GM21515 (cell line): Measurements from ENCODE around the gene KIR2DL3.
"Not testable (repeated sequence)": the region's sequence is repeated elsewhere in the genome, so short reads cannot be mapped to it uniquely, and the experiment has no call there.

Source experiments
- ATAC-seq: cut with Tn5 transposase; IDR thresholded peaks from one replicate; pipeline ENCODE4 v1.9.1; 2021; ENCODE audit not compliant: unreplicated experiment

KIR2DL3 gene

GRCh38 chr19:54741950-54742349, 3.6 kb downstream of the KIR2DL3 start:
- ATAC-seq: not testable (repeated sequence)

DNA sequence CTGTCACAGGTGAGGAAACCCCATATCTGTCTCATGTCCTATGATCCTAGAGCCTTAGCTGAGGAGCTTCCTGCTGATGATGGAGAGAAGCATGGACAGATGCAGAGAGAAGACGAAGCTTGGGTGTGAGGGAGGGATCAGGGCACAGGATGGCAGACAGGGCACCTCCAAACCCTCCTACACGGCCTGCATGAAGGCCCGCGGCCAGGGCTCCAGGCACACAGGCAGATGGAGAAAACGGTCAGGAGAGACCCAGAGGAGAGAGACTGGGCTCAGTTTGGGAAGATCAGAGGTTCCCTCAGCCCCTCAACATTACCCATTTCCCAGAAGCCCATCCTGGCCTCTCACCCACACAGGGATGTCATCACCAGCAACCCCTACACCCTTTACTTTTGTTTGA, 5.8 kb downstream of the KIR2DL3 start:
- ATAC-seq: not testable (repeated sequence)

- ATAC-seq: not testable (repeated sequence)
Measured at GRCh38 chr19:54747614-54748322, 9.5 kb downstream of the KIR2DL3 start.

GRCh38 chr19:54750276-54750675, 12.0 kb downstream of the KIR2DL3 start:
- not testable (repeated sequence) for ATAC-seq

DNA sequence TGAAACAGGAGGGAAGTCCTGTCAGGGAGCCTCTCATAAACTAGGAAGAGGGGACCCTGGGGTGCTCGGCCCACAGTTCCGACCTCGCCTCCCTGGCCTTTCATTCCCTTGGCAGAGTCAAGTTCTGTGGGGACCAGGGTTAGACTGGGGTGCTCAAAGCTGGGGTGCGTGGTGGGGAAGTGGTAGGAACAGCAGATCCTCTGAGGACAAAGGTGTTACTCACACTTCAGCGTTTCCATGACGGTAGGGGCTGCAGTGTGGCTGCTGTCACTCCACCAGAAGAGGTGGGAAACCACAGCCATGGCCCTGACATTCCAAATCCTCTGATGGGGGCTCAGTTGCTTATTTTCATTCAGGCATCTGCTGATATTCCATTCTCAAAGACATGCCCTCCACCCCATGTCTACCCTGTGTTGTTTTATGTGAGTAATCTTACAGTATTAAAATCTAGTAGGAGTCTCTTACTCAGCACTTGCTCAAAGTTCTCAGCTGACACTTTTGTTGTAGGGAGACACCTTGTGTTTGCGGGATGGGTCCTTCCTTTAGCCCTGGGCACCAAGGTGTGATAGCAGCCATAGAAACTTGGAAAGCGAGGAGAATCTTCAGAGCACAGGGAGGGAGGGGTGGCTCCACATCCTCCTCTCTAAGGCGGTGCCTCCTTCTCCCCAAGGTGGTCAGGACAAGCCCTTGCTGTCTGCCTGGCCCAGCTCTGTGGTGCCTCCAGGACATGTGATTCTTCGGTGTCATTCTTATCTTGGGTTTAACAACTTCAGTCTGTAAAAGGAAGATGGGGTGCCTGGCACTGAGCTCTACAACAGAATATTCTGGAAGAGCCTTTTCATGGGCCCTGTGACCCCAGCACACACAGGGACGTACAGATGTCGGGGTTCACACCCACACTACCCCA, 18.1 kb downstream of the KIR2DL3 start:
- ATAC-seq: not testable (repeated sequence)

DNA sequence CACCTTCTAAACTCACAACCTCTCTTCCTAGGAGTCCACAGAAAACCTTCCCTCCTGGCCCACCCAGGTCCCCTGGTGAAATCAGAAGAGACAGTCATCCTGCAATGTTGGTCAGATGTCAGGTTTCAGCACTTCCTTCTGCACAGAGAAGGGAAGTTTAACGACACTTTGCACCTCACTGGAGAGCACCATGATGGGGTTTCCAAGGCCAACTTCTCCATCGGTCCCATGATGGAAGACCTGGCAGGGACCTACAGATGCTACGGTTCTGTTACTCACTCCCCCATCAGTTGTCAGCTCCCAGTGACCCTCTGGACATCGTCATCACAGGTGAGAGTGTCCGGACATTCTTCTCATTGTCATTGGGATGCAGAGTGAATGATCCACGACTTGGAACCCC, 20.3 kb downstream of the KIR2DL3 start:
- ATAC-seq: not testable (repeated sequence)

GRCh38 chr19:54764219-54764618, 25.9 kb downstream of the KIR2DL3 start:
- not testable (repeated sequence) for ATAC-seq

DNA sequence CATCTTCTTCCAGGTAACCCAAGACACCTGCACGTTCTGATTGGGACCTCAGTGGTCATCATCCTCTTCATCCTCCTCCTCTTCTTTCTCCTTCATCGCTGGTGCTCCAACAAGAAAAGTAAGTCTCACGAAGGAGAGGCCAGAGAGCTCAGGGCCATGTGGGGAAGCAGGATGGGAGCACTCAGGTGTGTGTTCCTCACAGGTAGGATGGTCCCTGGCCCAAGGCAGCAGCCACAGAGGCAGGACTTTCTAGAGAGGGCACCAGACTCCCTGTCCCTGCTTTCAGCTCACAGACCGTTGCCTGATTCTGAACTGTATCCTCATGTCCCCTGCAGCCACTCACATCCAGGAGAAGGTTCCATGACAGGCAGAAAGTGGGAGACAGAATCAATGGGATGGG, 28.2 kb downstream of the KIR2DL3 start:
- ATAC-seq: not testable (repeated sequence)

GRCh38 chr19:54769646-54770045, 31.3 kb downstream of the KIR2DL3 start, which contains the start of gene KIR2DL1:
TSS of gene KIR2DL1 (plus strand) at chr19:54769793. CDS start at chr19:54769851, 58 bp downstream.
- ATAC-seq: not testable (repeated sequence)

- ATAC-seq: not testable (repeated sequence)
Measured at GRCh38 chr19:54770511-54770910, 32.2 kb downstream of the KIR2DL3 start.

- ATAC-seq: not testable (repeated sequence)
Measured at GRCh38 chr19:54771018-54771960, 33.0 kb downstream of the KIR2DL3 start.

DNA sequence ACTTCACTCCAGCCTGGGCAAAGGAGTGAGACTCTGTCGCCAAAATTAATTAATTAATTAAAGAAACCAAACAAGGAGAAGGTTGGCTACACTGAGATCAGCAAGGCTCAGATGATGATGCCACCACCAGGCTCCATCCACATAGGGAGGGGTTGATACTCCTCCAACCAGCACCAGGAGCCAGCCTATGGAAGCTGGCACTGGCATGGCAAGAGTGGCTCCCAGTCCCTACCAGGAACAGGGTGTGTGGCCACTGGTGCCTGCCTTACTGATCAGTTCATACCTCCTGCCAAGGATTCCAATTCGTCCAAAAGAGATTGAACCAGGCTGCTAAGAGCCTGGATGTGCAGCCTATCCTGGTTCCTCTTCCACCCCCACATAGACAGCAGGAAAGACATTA, 34.4 kb downstream of the KIR2DL3 start:
- ATAC-seq: not testable (repeated sequence)

- ATAC-seq: not testable (repeated sequence)
Measured at GRCh38 chr19:54775095-54775815, 36.9 kb downstream of the KIR2DL3 start.

GRCh38 chr19:54775830-54776229, 37.5 kb downstream of the KIR2DL3 start:
- ATAC-seq: not testable (repeated sequence)

DNA sequence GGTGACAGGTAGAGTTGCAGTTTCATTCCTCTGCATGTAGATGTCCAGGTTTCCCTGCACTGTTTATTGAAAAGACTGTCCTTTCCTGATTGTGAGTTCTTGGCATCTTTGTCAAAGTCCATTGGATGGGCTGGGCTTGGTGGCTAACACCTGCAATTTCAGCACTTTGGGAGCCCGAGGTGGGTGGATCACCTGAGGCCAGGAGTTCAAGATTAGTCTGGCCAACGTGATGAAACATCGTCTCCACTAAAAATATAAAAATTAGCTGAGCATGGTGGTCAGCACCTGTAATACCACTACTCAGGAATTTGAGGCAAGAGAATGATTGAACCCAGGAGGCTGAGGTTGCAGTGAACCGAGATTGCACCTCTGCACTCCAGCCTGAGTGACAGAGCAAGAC, 39.5 kb downstream of the KIR2DL3 start:
- ATAC-seq: not testable (repeated sequence)

DNA sequence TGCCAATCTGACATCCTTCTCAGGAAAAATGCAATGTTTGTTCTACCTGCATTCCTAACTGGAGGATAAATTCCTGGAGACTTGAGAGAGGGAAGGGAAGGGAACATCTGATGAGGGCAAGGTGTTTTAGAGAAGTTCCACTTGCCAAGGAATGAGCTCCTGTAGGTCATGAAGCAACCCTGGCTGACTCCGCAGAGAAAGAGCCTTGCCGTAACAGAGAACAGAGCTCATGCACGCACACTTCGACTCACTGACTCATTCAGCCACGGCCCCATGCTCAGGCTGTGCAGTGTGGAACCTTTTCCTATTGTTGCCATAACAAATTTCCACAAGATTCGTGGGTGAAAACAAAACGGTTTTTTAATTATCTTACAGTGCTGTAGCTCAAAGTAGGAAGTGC, 40.6 kb downstream of the KIR2DL3 start:
- ATAC-seq: not testable (repeated sequence)

DNA sequence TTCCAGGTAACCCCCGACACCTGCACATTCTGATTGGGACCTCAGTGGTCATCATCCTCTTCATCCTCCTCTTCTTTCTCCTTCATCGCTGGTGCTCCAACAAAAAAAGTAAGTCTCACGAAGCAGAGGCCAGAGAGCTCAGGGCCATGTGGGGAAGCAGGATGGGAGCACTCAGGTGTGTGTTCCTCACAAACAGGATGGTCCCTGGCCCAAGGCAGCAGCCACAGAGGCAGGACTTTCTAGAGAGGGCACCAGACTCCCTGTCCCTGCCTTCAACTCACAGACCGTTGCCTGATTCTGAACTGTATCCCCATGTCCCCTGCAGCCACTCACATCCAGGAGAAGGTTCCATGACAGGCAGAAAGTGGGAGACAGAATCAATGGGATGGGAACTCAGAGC, 44.6 kb downstream of the KIR2DL3 start:
- not testable (repeated sequence) for ATAC-seq

DNA sequence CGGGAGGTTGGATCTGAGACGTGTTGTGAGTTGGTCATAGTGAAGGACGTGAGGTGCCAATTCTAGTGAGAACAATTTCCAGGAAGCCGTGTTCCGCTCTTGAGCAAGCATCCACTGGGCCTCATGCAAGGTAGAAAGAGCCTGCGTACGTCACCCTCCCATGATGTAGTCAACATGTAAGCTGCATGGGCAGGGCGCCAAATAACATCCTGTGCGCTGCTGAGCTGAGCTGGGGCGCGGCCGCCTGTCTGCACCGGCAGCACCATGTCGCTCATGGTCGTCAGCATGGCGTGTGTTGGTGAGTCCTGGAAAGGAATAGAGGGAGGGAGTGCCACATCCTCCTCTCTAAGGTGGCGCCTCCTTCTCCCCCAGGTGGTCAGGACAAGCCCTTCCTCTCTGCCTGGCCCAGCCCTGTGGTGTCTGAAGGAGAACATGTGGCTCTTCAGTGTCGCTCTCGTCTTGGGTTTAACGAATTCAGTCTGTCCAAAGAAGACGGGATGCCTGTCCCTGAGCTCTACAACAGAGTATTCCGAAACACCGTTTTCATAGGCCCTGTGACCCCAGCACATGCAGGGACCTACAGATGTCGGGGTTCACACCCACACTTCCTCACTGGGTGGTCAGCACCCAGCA, 47.9 kb downstream of the KIR2DL3 start:
- ATAC-seq: not testable (repeated sequence)

DNA sequence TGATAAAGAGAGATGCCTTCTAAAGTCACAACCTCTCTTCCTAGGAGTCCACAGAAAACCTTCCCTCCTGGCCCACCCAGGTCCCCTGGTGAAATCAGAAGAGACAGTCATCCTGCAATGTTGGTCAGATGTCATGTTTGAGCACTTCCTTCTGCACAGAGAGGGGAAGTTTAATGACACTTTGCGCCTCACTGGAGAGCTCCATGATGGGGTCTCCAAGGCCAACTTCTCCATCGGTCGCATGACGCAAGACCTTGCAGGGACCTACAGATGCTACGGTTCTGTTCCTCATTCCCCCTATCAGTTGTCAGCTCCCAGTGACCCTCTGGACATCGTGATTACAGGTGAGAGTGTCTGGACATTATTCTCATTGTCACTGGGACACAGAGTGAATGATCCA, 49.8 kb downstream of the KIR2DL3 start:
- not testable (repeated sequence) for ATAC-seq
